ENCODE results near the gene RAB31.

RAB31 gene

DNA sequence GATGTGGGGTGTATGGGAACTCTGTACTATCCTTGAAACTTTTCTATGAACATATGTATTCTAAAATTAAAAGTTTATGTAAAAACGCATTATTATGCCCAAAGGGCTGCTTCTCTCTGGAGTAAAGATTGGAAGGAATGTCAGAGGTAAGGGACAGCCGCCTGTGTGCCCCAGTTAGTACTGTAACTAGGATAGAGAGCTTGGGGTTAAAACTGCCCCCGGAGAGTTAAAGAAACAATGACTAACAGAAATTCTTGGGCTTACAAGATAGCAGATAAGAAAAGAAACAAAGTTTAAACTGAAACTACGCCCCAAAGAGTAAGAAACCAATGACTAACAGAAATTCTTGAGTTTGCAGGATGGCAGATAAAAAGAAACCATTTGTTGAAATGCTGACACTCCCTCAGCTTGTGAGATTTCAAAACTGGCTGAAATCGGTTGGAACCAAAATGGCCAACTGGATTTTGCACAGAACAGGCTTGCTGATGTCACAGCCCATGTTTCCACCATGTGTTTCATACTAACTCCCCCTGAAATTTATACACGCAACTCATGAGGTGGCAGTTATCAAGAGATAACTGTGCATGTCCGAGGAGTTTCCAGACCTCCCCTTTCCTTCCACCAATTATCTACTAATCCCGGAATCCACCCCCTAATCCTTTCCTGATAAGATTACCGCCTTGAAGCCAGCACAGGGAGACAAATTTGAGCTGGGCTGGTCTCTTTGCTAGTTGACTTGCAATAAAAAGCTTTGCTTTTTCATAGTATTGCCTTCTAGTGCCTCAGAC is 169.0 kb downstream of the RAB31 start:
- DNase-seq (ENCODE audit: insufficient read length, low spot score), result no peak
- no peak for TF ChIP-seq CTCF (IDR thresholded peaks at IDR 0.05; ENCODE audit: insufficient read depth, missing control alignments)
- no peak for FAIRE-seq

DNA sequence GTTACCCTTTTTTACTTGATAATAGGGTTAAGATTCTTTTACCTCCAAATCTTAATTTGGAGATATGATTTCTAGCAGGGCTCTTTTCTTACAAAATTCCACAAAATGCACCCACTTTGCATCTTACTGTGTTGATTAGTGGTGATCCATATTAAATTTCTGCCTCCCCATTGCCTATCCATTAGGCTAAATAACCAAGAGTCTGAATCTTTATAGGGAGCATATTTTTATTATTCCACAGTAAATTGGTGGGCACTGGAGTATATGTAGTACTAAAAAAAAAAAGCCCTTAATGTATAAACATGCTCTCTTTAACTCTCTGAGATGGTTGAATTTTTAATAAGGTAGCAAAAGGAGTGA is 169.5 kb downstream of the RAB31 start:
- no peak for TF ChIP-seq CTCF (IDR thresholded peaks at IDR 0.05; ENCODE audit: insufficient read depth, missing control alignments)
- DNase-seq (ENCODE audit: insufficient read length, low spot score), result no peak
- no peak for FAIRE-seq

GRCh38 chr18:9878095-9878494 is 170.0 kb downstream of the RAB31 start:
- DNase-seq (ENCODE audit: insufficient read length, low spot score) (no peak), FAIRE-seq (no peak)
- no peak for TF ChIP-seq CTCF (IDR thresholded peaks at IDR 0.05; ENCODE audit: insufficient read depth, missing control alignments)

GRCh38 chr18:9878783-9879242 is 170.7 kb downstream of the RAB31 start:
- no peak for FAIRE-seq
- no peak for TF ChIP-seq CTCF (IDR thresholded peaks at IDR 0.05; ENCODE audit: insufficient read depth, missing control alignments)
- DNase-seq (ENCODE audit: insufficient read length, low spot score), result no peak

DNA sequence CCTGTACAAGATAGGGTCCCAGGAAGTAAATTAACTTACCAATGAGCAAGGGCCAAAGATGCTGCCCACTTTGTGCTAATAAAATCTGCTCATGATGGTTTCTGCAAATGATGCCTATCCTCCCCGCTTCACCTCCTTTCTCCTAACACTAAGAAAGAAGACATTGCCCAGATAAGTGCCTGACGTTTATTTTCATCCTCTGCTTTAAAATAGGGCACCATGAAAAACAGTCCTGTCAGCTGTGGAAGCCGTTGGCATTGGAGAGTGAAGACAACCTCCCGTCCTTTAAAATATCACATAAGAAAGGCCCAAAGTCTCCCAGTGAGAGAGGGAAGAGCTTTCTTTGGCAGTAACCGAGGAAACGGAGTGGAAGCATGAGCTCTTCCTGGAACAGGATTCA is 176.0 kb downstream of the RAB31 start:
- no peak for TF ChIP-seq CTCF (IDR thresholded peaks at IDR 0.05; ENCODE audit: insufficient read depth, missing control alignments)
- FAIRE-seq, result no peak
- DNase-seq (ENCODE audit: insufficient read length, low spot score), result no peak

- DNase-seq (ENCODE audit: insufficient read length, low spot score) (no peak), FAIRE-seq (no peak)
- no peak for TF ChIP-seq CTCF (IDR thresholded peaks at IDR 0.05; ENCODE audit: insufficient read depth, missing control alignments)
Observed at GRCh38 chr18:9884532-9885140, 176.5 kb downstream of the RAB31 start.
